AG04449 (cell line): ENCODE data around the gene RUNX2.

Source experiments
- CTCF ChIA-PET: fragments of 350-600 bp; formaldehyde crosslinking; extraction: SDS; loops from one replicate; lab custom pipeline; 2021; ENCODE audit warnings: antibody characterized with exemption; lab: Yijun Ruan, JAX
- POLR2A ChIA-PET: fragments of 400-600, 350-600 bp; formaldehyde crosslinking; extraction: SDS; loops from one replicate; lab custom pipeline; 2020; ENCODE audit warnings: antibody characterized with exemption, inconsistent platforms; lab: Yijun Ruan, JAX
- DNase-seq: peaks from one replicate; pipeline ENCODE4 v3.0.0-alpha.2; 2010; ENCODE audit warnings: low read depth, low spot score
- H3K4me3 ChIP-seq: 2 replicates; pipeline ENCODE4 v1.5.1; 2011; ENCODE audit warnings: low read depth, mild to moderate bottlenecking, control low read depth, low read length
- TF ChIP-seq, protein P1 (sequence below): IDR thresholded peaks from one replicate; pipeline ENCODE4 v1.5.1; 2011; ENCODE audit warnings: mild to moderate bottlenecking, moderate library complexity, low read length, control low read depth, inconsistent platforms; ENCODE audit not compliant: insufficient read depth; ENCODE audit errors: missing control alignments

Gene RUNX2

DNA sequence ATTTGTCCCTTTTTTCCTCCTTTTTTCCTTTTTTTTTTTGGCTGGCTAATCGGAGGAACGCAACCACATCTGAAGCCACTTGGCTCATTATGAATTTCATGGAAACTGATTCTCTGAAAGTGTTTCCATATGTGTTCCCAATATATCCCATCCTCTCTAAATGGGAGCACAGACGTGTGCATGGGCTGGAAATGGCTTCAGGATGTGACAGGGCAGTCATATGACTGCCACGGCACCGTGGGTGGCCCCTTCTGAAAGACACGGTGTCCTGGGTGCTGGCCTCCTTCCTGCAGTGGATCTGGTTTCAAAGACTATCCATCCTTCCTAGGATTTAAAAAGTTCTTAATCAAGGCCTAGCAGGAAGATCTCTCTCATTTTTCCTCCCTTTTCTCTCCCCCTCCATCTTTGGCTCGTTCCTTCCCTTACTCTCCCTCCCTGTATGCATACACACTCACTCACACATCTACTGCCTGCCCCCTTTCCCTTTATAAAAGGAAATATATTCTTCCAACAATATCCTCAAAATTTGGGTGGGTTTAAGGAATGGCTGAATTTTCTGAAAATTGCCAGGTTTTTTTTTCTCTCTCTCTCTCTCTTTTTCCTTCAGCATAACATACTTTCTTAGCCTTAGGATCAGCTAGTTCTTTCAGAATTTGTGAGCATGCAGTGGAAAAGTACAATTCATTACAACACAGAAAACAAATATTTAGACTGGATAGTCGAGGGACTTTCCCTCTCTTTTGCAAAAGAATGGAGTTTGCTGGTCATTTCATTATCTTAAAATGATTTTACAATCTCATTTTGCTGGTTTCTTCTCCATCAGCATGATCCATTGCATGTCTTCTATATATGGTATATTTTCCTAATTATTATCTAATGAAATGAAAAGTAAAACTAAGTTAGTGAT, 210.8 kb downstream of the RUNX2 start:
- DNase-seq, result no peak
- CTCF ChIA-PET, result no interaction called here
- TF ChIP-seq, protein P1, sequence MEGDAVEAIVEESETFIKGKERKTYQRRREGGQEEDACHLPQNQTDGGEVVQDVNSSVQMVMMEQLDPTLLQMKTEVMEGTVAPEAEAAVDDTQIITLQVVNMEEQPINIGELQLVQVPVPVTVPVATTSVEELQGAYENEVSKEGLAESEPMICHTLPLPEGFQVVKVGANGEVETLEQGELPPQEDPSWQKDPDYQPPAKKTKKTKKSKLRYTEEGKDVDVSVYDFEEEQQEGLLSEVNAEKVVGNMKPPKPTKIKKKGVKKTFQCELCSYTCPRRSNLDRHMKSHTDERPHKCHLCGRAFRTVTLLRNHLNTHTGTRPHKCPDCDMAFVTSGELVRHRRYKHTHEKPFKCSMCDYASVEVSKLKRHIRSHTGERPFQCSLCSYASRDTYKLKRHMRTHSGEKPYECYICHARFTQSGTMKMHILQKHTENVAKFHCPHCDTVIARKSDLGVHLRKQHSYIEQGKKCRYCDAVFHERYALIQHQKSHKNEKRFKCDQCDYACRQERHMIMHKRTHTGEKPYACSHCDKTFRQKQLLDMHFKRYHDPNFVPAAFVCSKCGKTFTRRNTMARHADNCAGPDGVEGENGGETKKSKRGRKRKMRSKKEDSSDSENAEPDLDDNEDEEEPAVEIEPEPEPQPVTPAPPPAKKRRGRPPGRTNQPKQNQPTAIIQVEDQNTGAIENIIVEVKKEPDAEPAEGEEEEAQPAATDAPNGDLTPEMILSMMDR, result no peak

DNA sequence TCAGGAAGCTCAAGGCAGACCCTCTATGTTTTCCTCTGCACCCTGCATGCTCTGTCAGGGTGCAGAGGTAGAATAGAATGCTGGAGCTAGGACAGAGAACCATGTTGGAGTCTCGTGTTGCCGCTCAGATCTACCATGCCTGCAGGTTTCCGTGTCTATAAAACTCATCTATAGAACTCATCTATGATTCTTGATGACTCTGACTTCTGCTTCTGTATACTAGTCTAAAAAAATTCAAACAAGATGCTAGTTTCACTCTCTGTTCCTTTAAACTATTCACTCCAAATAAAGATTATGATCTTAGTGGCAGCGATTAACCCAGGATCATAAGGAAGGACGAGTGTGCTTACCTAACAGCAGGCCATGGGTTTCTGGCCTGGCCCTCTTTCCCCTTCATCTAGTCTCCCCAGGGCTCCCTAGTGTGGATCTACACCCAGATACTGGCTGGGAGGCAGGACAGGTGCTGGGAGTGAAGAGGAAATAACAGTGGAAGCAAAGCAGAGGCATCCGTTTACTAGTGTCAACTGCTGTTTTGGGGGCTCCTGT, 212.3 kb downstream of the RUNX2 start:
- no peak for DNase-seq
- POLR2A ChIA-PET, result no interaction called here
- TF ChIP-seq, protein P1, result no peak
- CTCF ChIA-PET, result interaction anchor here (1.0 kb wide), 1 partner anchor 14 kb away, joined by 3 read pairs; no protein-coding TSS in a partner anchor
- no peak overlapping the region for H3K4me3 ChIP-seq

More for the DNA sequence above, 210.8 kb downstream of the RUNX2 start:
- POLR2A ChIA-PET, result no interaction called here
- no peak overlapping the region for H3K4me3 ChIP-seq

DNA sequence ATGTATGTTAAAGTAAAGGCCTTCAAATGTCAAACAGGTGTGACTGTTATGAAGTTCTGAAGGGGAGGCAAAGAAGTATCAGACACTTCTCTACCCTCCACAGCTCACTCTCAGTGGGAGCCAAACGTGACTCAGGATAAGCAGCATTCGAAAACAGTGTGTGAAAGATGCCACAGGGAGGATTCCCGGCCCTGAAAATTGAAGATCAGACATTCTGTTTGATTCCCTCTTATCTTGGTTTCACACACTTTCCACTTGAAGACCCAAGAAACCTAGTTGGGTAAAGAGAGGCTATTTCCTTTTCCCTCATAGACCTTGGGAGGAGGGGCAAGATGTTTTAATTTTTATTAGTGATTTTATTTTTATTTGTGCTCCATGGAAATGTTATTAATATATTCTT, 213.8 kb downstream of the RUNX2 start:
- DNase-seq, result no peak
- POLR2A ChIA-PET, result no interaction called here
- TF ChIP-seq, protein P1, result no peak
- CTCF ChIA-PET, result interaction anchor here (1.0 kb wide), 1 partner anchor 173 kb away, joined by 5 read pairs; no protein-coding TSS in a partner anchor
- H3K4me3 ChIP-seq, result no peak overlapping the region

DNA sequence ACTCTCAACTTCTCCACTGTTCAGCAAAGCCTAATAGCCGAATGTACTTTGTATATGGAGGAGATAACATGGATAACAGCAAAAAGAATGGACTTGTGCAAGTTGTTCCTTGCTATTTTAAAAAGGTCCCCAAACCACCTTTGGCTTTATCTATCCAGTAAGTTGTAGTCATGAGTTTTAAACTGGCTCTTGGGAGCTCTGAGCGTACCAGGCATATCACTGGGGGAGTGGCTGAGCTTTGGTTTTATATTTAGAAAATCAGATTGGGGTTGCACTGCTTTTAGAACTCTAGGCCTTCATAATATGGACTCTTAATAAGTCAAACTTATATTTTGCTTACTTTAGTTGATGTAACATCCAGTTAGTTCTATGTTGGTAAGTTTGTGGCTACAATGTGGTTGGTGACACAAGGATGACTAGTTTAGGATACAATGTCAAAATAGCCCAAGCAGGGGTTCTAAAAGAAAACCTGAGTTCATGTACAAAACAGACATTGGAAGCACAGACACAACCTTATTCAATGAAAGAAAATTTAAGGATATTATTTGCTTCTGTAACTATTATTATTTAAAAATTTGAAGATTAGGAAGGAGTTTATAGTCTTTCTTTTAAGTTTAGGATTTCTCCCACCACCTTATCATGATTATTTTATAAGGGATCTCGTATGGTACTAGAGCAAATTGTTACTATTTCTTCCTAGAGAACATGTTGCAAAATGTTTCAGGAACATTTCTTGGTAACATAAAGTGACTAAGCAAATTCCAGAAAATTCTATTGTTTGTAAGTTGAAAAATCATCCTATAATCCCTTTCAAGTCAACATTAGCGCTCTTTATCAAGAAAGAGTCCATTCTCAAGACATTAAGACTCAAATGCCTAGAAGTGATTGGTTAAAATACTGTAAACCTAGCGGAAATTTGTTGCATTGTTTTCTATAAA, 215.4 kb downstream of the RUNX2 start:
- POLR2A ChIA-PET, result no interaction called here
- TF ChIP-seq, protein P1, result no peak
- CTCF ChIA-PET, result interaction anchor here (0.9 to 1.6 kb wide), 3 partner anchors 171 to 888 kb away, joined by 3 to 5 read pairs (median 3); no protein-coding TSS in a partner anchor
- no peak overlapping the region for H3K4me3 ChIP-seq
- DNase-seq, result no peak

DNA sequence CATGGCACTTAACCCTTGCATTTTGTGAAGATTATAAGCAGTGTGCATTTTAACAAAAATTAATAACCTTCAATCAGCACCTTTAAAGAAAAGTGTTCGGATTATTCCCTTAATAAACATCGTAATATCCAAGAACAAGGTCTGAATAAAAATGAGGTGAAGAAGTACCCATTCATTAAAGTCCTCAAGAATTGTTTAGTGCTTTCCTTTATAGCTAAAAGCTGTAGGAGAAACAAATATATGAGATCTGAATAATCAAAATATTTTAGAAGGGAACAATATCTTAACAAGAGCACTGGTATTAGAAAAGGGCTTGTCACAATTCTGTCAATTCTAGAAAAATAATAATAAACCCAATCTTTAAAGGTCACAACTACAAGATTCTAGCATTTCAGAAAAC, 217.3 kb downstream of the RUNX2 start:
- CTCF ChIA-PET, result interaction anchor here (1.5 to 1.9 kb wide), 2 partner anchors 169 to 890 kb away, joined by 3 to 6 read pairs; no protein-coding TSS in a partner anchor
- DNase-seq, result no peak
- TF ChIP-seq, protein P1, result no peak
- H3K4me3 ChIP-seq, result no peak overlapping the region
- POLR2A ChIA-PET, result no interaction called here
